Urothelium cell line (cell line): ENCODE measurements around the gene ASB1.

Source experiments
- DNase-seq: peaks from one replicate; pipeline ENCODE4 v3.0.0; 2011; ENCODE audit warnings: low spot score, mixed read lengths
- FAIRE-seq: peaks from 2 replicates; lab custom pipeline; 2011; peaks lifted over from hg19 to GRCh38; lab: Jason Lieb, UNC

ASB1 gene, protein sequence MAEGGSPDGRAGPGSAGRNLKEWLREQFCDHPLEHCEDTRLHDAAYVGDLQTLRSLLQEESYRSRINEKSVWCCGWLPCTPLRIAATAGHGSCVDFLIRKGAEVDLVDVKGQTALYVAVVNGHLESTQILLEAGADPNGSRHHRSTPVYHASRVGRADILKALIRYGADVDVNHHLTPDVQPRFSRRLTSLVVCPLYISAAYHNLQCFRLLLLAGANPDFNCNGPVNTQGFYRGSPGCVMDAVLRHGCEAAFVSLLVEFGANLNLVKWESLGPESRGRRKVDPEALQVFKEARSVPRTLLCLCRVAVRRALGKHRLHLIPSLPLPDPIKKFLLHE

DNA sequence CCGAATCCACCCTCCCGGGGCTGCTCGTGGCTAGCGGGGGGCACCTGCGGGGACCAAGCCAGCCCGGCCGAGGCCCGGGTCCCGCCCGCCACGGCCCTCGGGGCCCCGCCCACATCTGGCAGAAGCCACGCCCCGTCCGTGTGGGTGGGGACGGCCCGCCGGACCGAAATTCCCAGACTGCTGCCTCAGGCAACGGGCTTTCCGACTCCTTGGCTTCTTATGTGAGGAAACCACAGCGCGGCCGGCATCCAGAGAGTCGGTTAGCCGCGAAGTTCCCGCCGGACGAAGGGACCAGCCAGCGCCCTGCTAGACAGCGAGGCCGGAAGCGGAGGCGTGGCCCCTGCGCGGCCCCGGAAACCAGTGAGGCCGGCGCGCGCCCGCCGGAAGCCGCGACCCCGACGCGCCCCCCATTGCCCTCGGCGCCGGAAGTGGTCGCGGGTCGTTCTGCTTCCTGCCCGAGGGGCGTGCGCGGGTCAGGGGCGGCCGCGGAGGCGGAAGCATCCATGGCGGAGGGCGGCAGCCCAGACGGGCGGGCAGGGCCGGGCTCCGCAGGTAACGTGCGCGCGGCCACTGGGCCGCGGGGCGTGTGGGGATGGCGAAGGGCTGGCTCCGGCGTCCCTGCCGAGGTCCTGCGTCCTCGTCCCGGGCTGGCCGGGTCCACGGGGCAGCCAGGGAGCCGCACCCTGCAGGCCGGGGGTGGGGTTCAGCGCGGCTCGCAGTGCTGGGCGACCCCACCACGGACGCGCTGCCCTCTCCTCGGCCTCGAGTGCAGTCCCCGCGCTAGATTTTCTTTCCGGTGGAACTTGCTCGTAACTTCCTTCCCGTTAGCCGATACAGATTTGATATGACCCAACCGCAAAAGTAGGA, at the start of gene ASB1:
ASB1 (plus strand) TSS at position 360 of the 867 bp plus-strand sequence; CDS start at position 504, 144 bp downstream.
- DNase-seq: peak; percentile 91
- FAIRE-seq: peak; percentile 81

DNA sequence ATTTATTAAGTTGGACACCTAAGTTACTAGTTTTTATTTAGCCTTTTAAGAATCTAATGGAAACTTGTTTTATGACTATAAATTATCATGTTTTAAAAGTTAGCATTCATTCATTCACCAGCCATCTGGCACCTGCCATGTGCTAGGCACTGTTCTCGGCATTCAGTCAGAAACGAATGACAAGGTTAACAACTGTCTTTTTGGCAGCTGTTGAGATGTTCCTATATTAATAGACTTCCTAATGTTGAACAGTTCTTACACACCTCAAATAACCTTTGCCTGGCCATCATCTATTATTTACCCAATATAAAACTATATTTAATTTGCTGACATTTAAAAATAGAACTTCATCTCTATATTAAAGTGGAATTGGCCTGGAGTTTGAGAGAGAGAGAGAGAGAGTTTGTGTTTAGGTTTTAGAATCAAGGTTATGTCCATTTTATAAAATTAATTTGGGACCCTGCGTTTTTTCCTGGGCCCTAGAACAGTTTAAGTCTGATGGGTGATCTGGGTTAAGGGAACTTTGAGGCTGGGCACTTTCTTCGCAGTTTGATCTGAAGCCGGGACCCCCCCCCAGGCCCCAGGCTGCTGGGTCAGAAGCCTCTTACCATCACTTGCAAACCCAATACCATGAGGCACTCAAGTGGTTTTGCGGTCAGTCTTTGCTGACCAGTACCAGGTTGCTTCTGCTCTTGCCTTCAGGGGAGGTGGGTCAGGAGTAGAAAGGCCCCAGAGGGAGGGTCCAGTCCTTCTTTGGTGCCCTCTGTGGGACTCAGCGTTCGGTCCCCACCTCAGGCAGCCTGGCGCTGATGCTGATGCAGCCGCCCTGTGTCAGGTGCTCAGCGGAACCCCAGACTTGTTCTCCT, 48.3 kb upstream of the ASB1 start:
- FAIRE-seq: no peak
- no peak for DNase-seq

DNA sequence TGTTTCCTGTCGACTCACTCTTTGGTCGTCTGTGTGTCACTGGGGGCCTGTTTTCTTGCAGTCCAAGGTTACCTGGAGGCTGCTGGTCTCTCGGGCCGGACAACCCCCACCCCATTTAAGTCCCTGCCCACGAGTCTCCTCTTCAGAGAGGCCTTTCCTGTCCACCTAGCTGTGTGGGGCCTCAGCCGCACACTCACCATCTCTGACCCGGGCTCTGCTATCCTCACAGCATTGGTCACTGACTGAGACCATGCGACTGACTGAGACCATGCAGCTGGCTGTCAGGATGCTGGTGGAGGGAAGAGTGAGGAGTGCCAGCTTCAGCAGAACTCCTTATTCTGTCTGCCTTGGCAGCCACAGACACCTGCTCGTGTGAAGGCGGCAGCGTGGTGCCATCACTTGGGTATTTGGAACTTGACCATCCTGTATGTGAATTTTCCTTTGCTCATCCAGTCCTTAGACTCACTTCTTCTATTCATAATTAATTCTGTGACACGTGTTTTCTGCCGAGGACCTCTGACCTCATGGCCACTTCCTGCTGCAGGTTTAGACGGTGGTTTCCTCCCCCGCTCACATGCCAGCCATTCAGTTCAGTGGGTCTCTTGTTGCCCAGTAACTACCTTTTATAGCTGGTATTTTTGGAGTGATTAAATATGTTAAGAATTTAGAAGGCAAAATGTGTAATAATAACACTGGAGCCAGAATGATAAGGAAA, 47.5 kb upstream of the ASB1 start:
- DNase-seq: peak; percentile 62
- no peak for FAIRE-seq

DNA sequence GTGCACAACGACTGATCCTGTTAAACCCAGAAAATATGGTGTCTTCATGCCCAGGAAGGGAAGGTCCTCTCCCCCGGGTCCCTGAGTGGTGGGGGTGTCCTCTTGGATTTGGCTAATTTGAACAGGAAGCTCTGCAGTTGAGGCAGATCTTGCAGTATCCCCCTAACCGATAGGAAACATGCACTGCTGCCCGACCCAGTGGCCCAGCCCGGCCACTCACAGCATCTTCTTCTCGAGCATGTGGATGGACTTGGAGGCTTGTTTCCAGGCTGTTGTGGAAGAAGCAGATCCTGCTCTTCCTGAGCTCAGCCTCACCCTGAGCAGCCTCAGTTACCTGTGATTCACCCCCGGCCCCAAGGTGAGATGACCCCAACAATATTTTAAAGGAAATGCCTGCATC, 46.4 kb upstream of the ASB1 start:
- FAIRE-seq (no peak), DNase-seq (no peak)

- DNase-seq (no peak), FAIRE-seq (no peak)
These were observed 45.9 kb upstream of the ASB1 start for GRCh38 chr2:238380785-238381184.

- FAIRE-seq: no peak
- DNase-seq: no peak
These were observed 45.2 kb upstream of the ASB1 start for GRCh38 chr2:238381341-238382115.

DNA sequence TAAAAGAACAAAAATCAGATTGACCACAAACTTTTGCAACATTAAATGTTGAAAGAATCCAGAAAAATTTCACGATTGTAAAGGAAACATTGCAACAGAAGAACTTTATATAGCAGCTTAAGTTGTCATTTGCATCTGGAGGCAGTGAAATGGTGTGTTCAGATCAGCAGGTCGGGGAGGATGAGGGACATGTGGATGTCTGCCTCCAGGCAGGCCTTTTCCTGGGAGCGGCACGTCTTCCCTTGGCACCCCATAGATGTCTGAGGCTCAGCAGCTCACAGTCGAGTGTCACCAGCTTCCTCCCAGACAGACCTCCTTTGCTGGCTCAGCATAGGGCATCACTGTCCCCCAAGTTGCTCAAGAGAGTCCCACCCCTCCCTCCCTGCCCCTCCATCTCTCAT, 44.3 kb upstream of the ASB1 start:
- DNase-seq: no peak
- no peak for FAIRE-seq

DNA sequence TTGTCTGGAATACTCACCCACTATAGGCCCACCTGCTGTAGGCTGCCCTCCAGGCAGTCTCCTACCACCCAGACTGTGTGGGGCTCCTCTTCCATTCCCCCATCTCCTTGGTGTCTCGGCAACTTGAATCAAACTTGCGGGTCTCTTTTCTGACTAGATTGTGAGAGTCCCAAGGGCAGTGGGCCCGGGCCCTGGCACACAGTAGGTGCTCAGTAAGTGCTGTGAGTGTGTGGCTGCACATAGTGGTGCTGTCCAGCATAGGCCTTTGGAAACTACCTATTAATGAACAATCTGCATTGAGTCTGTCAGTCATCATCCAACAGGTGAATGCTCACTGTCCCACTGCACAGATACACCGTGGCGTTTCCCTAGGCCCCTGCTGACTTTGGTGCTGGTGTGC, 43.6 kb upstream of the ASB1 start:
- no peak for FAIRE-seq
- DNase-seq: no peak

GRCh38 chr2:238383743-238384380, 42.9 kb upstream of the ASB1 start:
- FAIRE-seq (no peak), DNase-seq (no peak)

DNA sequence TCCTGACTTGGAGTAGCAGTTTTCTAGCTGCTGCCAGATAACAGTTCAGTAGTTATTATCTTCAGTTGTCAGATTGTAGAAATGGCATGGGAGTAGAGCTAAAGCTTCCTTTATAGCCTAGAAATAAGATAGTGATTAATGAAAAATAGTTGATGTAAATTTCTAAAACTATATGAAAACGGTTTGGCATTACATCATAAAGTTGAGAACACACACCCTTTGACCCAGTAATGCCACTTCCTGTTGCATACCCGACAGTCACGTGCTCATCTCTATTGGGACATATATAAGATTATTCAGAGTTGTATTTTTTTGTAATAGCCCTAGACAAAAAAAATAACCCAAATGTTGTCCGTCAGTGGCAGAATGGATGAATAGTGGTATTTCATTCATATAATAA, 39.4 kb upstream of the ASB1 start:
- FAIRE-seq: no peak
- no peak for DNase-seq

- FAIRE-seq (no peak), DNase-seq (no peak)
These were observed 37.9 kb upstream of the ASB1 start for GRCh38 chr2:238388794-238389193.

GRCh38 chr2:238389988-238390589, 36.6 kb upstream of the ASB1 start:
- FAIRE-seq (no peak), DNase-seq (no peak)

- DNase-seq: no peak
- FAIRE-seq: no peak
These were observed 35.6 kb upstream of the ASB1 start for GRCh38 chr2:238391042-238391689.

GRCh38 chr2:238396663-238397062, 30.1 kb upstream of the ASB1 start:
- DNase-seq: no peak
- FAIRE-seq: no peak

GRCh38 chr2:238397356-238397755, 29.4 kb upstream of the ASB1 start:
- FAIRE-seq (no peak), DNase-seq (no peak)

- FAIRE-seq (no peak), DNase-seq (no peak)
These were observed 28.1 kb upstream of the ASB1 start for GRCh38 chr2:238398577-238398976.

- DNase-seq (no peak), FAIRE-seq (no peak)
These were observed 27.6 kb upstream of the ASB1 start for GRCh38 chr2:238399094-238399493.

DNA sequence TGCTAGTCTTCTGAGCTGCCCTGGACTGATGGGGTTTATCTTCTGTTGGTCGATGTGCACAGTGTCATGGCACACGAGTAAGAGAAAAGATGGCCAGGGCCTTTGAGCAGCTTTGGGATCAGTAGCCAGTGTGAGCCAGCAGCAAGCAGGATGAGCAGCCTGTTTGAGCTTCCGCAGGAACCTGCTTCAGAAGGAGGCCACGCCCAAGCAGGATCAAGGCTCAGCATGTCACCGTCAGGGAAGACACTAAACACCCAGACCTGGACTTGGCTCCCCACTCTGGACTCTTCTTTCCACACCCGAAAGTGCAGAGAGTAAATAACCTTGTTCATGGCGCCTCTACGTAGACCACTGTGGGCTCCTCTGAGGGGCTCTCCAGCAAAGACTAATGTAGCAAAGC, 25.2 kb upstream of the ASB1 start:
- no peak for FAIRE-seq
- DNase-seq: no peak
